GM23338 (cell line): ENCODE measurements around the gene LRRC8E. TPM values are rescaled to one million over a fixed set of nuclear protein-coding genes. Genes with fewer than 3 reads are reported as not detected.

ENCODE experiments used
- ATAC-seq: fragments of 200-7000 bp; cut with Tn5 transposase; 3 replicates; pipeline ENCODE4 v1.9.1; 2020
- DNase-seq: peaks from one replicate; pipeline ENCODE4 v3.0.0-alpha.2; 2015; ENCODE audit warnings: low spot score
- H2AFZ ChIP-seq: fragments of 200-600 bp; sonication (generic); 2 replicates; pipeline ENCODE4 v1.8.0; 2016; ENCODE audit warnings: antibody characterized with exemption, mild to moderate bottlenecking, moderate library complexity
- H3F3A ChIP-seq: fragments of 200-600 bp; sonication (generic); replicated peaks from 2 replicates; pipeline ENCODE4 v1.8.0; 2017; ENCODE audit warnings: antibody characterized with exemption, mixed run types, low read depth
- H3K27ac ChIP-seq: fragments of 200-600 bp; sonication (generic); 2 replicates; pipeline ENCODE4 v1.6.1; 2016; ENCODE audit warnings: low read depth
- H3K27me3 ChIP-seq: fragments of 200-600 bp; sonication (generic); 2 replicates; pipeline ENCODE4 v1.8.0; 2016; ENCODE audit warnings: mild to moderate bottlenecking, mixed run types, moderate library complexity; ENCODE audit not compliant: insufficient read depth
- H3K36me3 ChIP-seq: fragments of 200-600 bp; sonication (generic); 2 replicates; pipeline ENCODE4 v1.8.0; 2016; ENCODE audit warnings: mild to moderate bottlenecking; ENCODE audit not compliant: insufficient read depth
- H3K4me1 ChIP-seq: fragments of 200-600 bp; sonication (generic); 2 replicates; pipeline ENCODE4 v1.8.0; 2016; ENCODE audit warnings: mild to moderate bottlenecking, moderate library complexity; ENCODE audit not compliant: insufficient read depth
- H3K4me2 ChIP-seq: fragments of 200-600 bp; sonication (generic); 2 replicates; pipeline ENCODE4 v1.7.1; 2017; ENCODE audit warnings: mixed run types
- H3K4me3 ChIP-seq: fragments of 200-600 bp; sonication (generic); 2 replicates; pipeline ENCODE4 v1.6.1; 2016; ENCODE audit warnings: mixed run types
- H3K79me2 ChIP-seq: fragments of 200-600 bp; sonication (generic); replicated peaks from 2 replicates; pipeline ENCODE4 v1.8.0; 2017; ENCODE audit warnings: mild to moderate bottlenecking; ENCODE audit not compliant: insufficient read depth
- H3K9me2 ChIP-seq: fragments of 200-600 bp; sonication (generic); 2 replicates; pipeline ENCODE4 v1.8.0; 2017; ENCODE audit not compliant: insufficient read depth
- H4K20me1 ChIP-seq: fragments of 200-600 bp; sonication (generic); replicated peaks from 2 replicates; pipeline ENCODE4 v1.8.0; 2017; ENCODE audit warnings: mild to moderate bottlenecking; ENCODE audit not compliant: insufficient read depth
- H3K27ac Mint-ChIP-seq: 2 replicates; pipeline ENCODE4 v1.8.0; 2020; ENCODE audit warnings: inconsistent platforms, mild to moderate bottlenecking, moderate library complexity, mixed read lengths
- H3K27me3 Mint-ChIP-seq: 3 replicates; pipeline ENCODE4 v1.8.0; 2022; ENCODE audit warnings: low read depth, mild to moderate bottlenecking, moderate library complexity, mixed read lengths, inconsistent platforms; ENCODE audit not compliant: insufficient read depth, poor library complexity
- H3K36me3 Mint-ChIP-seq: 3 replicates; pipeline ENCODE4 v1.8.0; 2021; ENCODE audit warnings: low read depth, mild to moderate bottlenecking, inconsistent platforms, moderate library complexity, mixed read lengths
- H3K4me1 Mint-ChIP-seq: 3 replicates; pipeline ENCODE4 v1.8.0; 2020; ENCODE audit warnings: mild to moderate bottlenecking, inconsistent platforms, mixed read lengths
- H3K4me3 Mint-ChIP-seq: 3 replicates; pipeline ENCODE4 v1.8.0; 2021; ENCODE audit warnings: moderate library complexity, mild to moderate bottlenecking, inconsistent platforms, mixed read lengths
- H3K9me3 Mint-ChIP-seq: 3 replicates; pipeline ENCODE4 v1.8.0; 2020; ENCODE audit warnings: moderate library complexity, mild to moderate bottlenecking, inconsistent platforms, mixed read lengths
- CREB1 ChIP-seq: fragments of 250-450 bp; sonication (Bioruptor Pico); IDR thresholded peaks from 2 replicates; pipeline ENCODE4 v1.5.0; 2020; ENCODE audit warnings: low read depth, mild to moderate bottlenecking, moderate library complexity
- EZH2 ChIP-seq: fragments of 200-600 bp; sonication (generic); IDR thresholded peaks from one replicate; pipeline ENCODE4 v1.8.0; 2017; ENCODE audit warnings: antibody characterized with exemption, mild to moderate bottlenecking, low read depth; ENCODE audit not compliant: unreplicated experiment
- EZH2phosphoT487 ChIP-seq: fragments of 200-600 bp; sonication (generic); IDR thresholded peaks from one replicate; pipeline ENCODE4 v1.8.1; 2018; ENCODE audit warnings: antibody characterized with exemption; ENCODE audit not compliant: unreplicated experiment
- JUNB ChIP-seq: IDR thresholded peaks from one replicate; pipeline ENCODE4 v1.6.1; 2016; ENCODE audit warnings: antibody characterized with exemption; ENCODE audit not compliant: unreplicated experiment
- NANOG ChIP-seq: IDR thresholded peaks from 2 replicates; pipeline ENCODE4 v1.6.1; 2016; ENCODE audit warnings: antibody characterized with exemption, borderline replicate concordance
- POLR2AphosphoS5 ChIP-seq: IDR thresholded peaks from 2 replicates; pipeline ENCODE4 v1.6.1; 2016; ENCODE audit warnings: antibody characterized with exemption, low read depth
- REST ChIP-seq: IDR thresholded peaks from one replicate; pipeline ENCODE4 v1.6.1; 2018; ENCODE audit warnings: antibody characterized with exemption; ENCODE audit not compliant: unreplicated experiment
- STAT1 ChIP-seq: IDR thresholded peaks from one replicate; pipeline ENCODE4 v1.6.1; 2016; ENCODE audit warnings: antibody characterized with exemption; ENCODE audit not compliant: unreplicated experiment
- ZNF331 ChIP-seq: fragments of 250-450 bp; sonication (Bioruptor Pico); IDR thresholded peaks from 2 replicates; pipeline ENCODE4 v1.5.0; 2020; ENCODE audit warnings: low read depth, mild to moderate bottlenecking, moderate library complexity
- polyA plus RNA-seq: library from polyadenylated mRNA; unstranded; fragments of >200 nt; fragmentation: Nextera tagmentation; extraction: Ambion mirVana; gene quantifications from 2 replicates; pipeline ENCODE4 v1.2.1, GENCODE V29; 2016
- total RNA-seq: library from RNA; depleted of rRNA; stranded (reverse); fragments of >200 nt; shearing (Covaris generic); gene quantifications from 2 replicates; pipeline ENCODE4 v1.2.3, GENCODE V29; 2014
- TF ChIP-seq, protein P1 (sequence below): IDR thresholded peaks from 2 replicates; pipeline ENCODE4 v1.6.1; 2016; ENCODE audit warnings: antibody characterized with exemption
- TF ChIP-seq, protein P2 (sequence below), 2 experiments: fragments of 200-600 bp in 1 of 2; sonication (generic) in 1 of 2; conservative IDR thresholded peaks; 2 replicates each; pipeline versions ENCODE4 v1.5.1 to v1.6.1; 2016 to 2017; ENCODE audit warnings: antibody characterized with exemption in 2 of 2, low read depth in 2 of 2, mild to moderate bottlenecking in 2 of 2, moderate library complexity in 1 of 2

LRRC8E gene
- total and polyA plus RNA-seq, 2 experiments from 2014 or later, result 0.29 to 4.8 TPM

DNA sequence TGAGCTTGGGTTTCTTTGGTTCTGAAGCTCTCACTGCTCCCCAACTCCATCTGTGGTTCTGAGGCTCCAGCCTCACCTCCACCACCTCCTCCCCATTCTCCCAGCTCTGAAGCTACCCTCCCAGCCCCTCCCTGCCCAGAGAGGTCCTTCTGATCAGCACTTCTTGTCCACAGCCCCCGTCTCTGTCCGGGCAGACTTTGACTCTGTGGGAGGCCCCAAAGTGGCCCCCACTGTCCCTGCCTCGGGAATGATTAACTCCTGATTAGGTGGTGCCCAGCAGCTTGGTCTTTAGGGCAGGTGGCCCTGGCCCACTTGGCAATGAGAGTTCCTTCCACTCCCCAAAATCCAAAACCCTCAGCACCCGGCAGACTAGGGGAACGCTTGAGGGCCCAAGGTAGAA lies 43.9 kb upstream of the LRRC8E start:
- no peaks in the 10 kb centered on the region for H3K36me3 ChIP-seq
- no peak overlapping the region for H3K4me3 Mint-ChIP-seq
- H3K27ac Mint-ChIP-seq, result no peak overlapping the region
- no peaks in the 10 kb centered on the region for H3K79me2 ChIP-seq
- H3K9me2 ChIP-seq, result no peaks in the 10 kb centered on the region
- no peak overlapping the region for H3K27ac ChIP-seq
- H3K4me3 ChIP-seq, result no peak overlapping the region
- H3F3A ChIP-seq, result peaks cover 18% of the 10 kb centered on the region
- ATAC-seq, result no peak
- no peaks in the 10 kb centered on the region for H3K4me1 ChIP-seq
- no peak overlapping the region for H3K4me2 ChIP-seq
- H3K4me1 Mint-ChIP-seq, result no peaks in the 10 kb centered on the region
- no peaks in the 10 kb centered on the region for H3K27me3 ChIP-seq
- no peaks in the 10 kb centered on the region for H4K20me1 ChIP-seq
- no peaks in the 10 kb centered on the region; the same call in 2 of the 3 replicates for H3K36me3 Mint-ChIP-seq
- TF ChIP-seq CREB1 (CRISPR knock-in tag), result no peak
- TF ChIP-seq, protein P1, sequence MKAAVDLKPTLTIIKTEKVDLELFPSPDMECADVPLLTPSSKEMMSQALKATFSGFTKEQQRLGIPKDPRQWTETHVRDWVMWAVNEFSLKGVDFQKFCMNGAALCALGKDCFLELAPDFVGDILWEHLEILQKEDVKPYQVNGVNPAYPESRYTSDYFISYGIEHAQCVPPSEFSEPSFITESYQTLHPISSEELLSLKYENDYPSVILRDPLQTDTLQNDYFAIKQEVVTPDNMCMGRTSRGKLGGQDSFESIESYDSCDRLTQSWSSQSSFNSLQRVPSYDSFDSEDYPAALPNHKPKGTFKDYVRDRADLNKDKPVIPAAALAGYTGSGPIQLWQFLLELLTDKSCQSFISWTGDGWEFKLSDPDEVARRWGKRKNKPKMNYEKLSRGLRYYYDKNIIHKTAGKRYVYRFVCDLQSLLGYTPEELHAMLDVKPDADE, result no peak
- TF ChIP-seq, protein P2, sequence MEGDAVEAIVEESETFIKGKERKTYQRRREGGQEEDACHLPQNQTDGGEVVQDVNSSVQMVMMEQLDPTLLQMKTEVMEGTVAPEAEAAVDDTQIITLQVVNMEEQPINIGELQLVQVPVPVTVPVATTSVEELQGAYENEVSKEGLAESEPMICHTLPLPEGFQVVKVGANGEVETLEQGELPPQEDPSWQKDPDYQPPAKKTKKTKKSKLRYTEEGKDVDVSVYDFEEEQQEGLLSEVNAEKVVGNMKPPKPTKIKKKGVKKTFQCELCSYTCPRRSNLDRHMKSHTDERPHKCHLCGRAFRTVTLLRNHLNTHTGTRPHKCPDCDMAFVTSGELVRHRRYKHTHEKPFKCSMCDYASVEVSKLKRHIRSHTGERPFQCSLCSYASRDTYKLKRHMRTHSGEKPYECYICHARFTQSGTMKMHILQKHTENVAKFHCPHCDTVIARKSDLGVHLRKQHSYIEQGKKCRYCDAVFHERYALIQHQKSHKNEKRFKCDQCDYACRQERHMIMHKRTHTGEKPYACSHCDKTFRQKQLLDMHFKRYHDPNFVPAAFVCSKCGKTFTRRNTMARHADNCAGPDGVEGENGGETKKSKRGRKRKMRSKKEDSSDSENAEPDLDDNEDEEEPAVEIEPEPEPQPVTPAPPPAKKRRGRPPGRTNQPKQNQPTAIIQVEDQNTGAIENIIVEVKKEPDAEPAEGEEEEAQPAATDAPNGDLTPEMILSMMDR (conservative IDR thresholded peaks at IDR 0.05; ENCODE audit: low read depth in 2 of 2), result no peak
- TF ChIP-seq ZNF331 (CRISPR knock-in tag), result no peak
- TF ChIP-seq NANOG, result no peak
- no peak for TF ChIP-seq JUNB
- TF ChIP-seq EZH2, result no peak
- TF ChIP-seq REST, result no peak
- H3K27me3 Mint-ChIP-seq, result peaks cover 13% of the 10 kb centered on the region
- DNase-seq, result no peak
- no peak overlapping the region for H2AFZ ChIP-seq
- peaks cover 6% of the 10 kb centered on the region; the same call in 2 of the 3 replicates for H3K9me3 Mint-ChIP-seq

GRCh38 chr19:7844951-7845350 lies 43.4 kb upstream of the LRRC8E start:
- H3K4me3 Mint-ChIP-seq, result no peak overlapping the region
- TF ChIP-seq CREB1 (CRISPR knock-in tag), result no peak
- no peak for TF ChIP-seq EZH2phosphoT487
- no peak for TF ChIP-seq POLR2AphosphoS5
- no peak for TF ChIP-seq JUNB
- no peak for TF ChIP-seq ZNF331 (CRISPR knock-in tag)
- TF ChIP-seq NANOG, result no peak
- TF ChIP-seq, protein P2 (conservative IDR thresholded peaks at IDR 0.05; ENCODE audit: low read depth in 2 of 2), result no peak
- TF ChIP-seq EZH2, result no peak
- TF ChIP-seq STAT1, result no peak

More at GRCh38 chr19:7844951-7845350, 43.4 kb upstream of the LRRC8E start:
- no peaks in the 10 kb centered on the region for H3K4me1 ChIP-seq
- no peaks in the 10 kb centered on the region for H3K4me1 Mint-ChIP-seq
- H3K27me3 ChIP-seq, result no peaks in the 10 kb centered on the region
- no peaks in the 10 kb centered on the region; the same call in 2 of the 3 replicates for H3K36me3 Mint-ChIP-seq
- H3K27ac Mint-ChIP-seq, result no peak overlapping the region
- no peak overlapping the region for H3K4me2 ChIP-seq
- H3K9me3 Mint-ChIP-seq, result peaks cover 6% of the 10 kb centered on the region; the same call in 2 of the 3 replicates
- peaks cover 18% of the 10 kb centered on the region for H3F3A ChIP-seq
- ATAC-seq (no peak), DNase-seq (no peak)
- H3K27me3 Mint-ChIP-seq, result peaks cover 12% of the 10 kb centered on the region
- no peak overlapping the region for H3K27ac ChIP-seq
- no peak overlapping the region for H2AFZ ChIP-seq
- no peaks in the 10 kb centered on the region for H4K20me1 ChIP-seq
- no peaks in the 10 kb centered on the region for H3K36me3 ChIP-seq
- no peaks in the 10 kb centered on the region for H3K9me2 ChIP-seq
- no peak overlapping the region for H3K4me3 ChIP-seq
- no peaks in the 10 kb centered on the region for H3K79me2 ChIP-seq
